ENCODE measurements around the gene TTYH1.

TTYH1 gene

GRCh38 chr19:54414156-54414555, 1.1 kb upstream of the TTYH1 start:
- no peak overlapping the region for H3K4me3 ChIP-seq (ENCODE audit: low read depth, low read length)
- no peak for TF ChIP-seq CTCF (IDR thresholded peaks at IDR 0.05; ENCODE audit: low read depth, low read length)

GRCh38 chr19:54415901-54416673, 823 bp downstream of the TTYH1 start:
- no peak for TF ChIP-seq CTCF (IDR thresholded peaks at IDR 0.05; ENCODE audit: low read depth, low read length)
- no peak overlapping the region for H3K4me3 ChIP-seq (ENCODE audit: low read depth, low read length)

GRCh38 chr19:54416695-54417491, 1.6 kb downstream of the TTYH1 start:
- no peak for TF ChIP-seq CTCF (IDR thresholded peaks at IDR 0.05; ENCODE audit: low read depth, low read length)
- H3K4me3 ChIP-seq (ENCODE audit: low read depth, low read length), result no peak overlapping the region

DNA sequence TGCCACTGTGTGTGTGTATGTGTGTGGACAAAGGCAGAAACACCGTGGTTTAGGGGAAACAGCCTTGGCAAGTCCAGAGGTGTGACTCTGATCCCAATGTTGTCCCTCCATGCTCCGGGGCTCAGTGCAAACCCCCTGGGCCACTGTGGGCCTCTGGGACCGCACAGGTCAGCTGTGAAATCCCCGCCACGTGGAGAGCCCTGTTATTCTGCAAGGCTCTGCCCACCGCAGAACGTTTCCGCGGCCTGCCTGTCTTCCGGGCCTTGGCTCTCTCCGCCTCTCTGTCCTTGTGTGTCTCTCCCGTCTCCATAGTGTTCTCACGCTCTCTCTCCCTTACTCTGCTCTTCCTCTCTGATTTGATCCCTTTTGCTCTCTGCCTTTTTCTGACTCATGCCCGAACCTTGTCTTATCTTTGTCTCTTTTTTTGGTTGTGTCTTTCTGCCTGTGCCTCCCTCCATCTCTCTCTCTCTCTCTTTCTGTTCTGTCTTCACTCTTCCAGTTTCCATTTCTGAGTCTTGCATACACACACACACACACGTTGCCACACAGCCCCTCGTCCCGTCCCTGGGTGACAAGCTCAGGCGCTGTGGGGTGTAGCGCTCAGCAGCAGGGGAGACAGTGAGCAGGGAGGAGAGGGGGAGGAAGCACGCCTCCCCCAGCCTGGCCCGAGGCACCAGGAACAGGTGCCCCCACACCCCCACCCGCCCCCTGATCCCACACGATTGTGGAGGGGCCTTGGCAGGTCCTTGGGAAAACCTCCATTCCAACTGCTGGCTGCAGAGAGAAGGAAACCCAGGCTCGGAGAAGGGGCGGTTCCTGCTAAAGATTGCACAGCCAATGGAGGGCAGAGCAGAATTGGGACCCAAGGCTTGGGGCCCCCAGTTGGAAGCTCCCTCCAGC, 3.0 kb downstream of the TTYH1 start:
- no peak for TF ChIP-seq CTCF (IDR thresholded peaks at IDR 0.05; ENCODE audit: low read depth, low read length)
- H3K4me3 ChIP-seq (ENCODE audit: low read depth, low read length), result no peak overlapping the region

DNA sequence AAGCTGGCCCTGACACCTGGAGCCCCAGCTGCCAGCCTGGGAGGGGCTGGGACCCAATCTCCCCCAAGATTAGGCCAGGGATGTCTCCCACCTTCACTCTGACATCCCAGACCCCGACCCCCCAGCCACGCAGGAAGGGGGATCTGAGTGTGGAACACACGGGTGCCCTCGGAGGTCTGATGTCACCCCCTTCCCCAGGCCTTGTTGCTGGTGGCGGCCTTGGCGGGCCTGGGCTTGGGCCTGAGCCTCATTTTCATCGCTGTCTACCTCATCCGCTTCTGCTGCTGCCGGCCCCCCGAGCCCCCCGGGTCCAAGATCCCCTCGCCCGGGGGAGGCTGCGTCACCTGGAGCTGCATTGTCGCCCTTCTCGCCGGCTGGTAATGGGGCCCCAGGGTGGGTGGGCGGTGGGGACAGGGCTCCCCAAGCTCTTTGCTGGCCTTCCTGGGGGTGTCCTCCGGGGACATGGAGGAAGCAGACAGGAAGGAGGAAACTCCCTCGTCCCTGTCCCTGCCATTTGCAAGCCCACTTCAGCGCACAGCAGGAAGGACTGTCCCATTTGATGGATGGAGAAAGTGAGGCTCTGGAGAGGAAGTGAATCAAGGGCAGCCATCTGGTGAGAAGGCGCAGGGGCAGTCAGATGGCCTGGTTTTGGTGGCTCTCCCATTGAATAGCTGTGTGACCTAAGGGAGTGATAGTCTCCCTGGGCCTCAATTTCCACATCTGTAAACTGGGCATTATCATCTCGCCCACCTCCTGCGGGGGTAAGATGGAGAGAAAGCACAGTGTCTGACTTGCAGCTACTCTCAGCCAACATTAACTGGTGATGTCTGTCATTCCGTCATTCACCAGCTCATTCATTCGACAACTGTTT, 3.9 kb downstream of the TTYH1 start:
- TF ChIP-seq CTCF (IDR thresholded peaks at IDR 0.05; ENCODE audit: low read depth, low read length), result no peak
- no peak overlapping the region for H3K4me3 ChIP-seq (ENCODE audit: low read depth, low read length)

- TF ChIP-seq CTCF (IDR thresholded peaks at IDR 0.05; ENCODE audit: low read depth, low read length), result no peak
- H3K4me3 ChIP-seq (ENCODE audit: low read depth, low read length), result no peak overlapping the region
Observed at GRCh38 chr19:54420068-54420382, 4.8 kb downstream of the TTYH1 start.

Measured in WI38 (cell line).